ENCODE data around the gene GAB1. TPM values are rescaled to one million over a fixed set of nuclear protein-coding genes. Genes with fewer than 3 reads are reported as not detected.

GAB1 gene
- total and polyA plus RNA-seq, 5 experiments from 2014 or later = 0.63 to 1.1 TPM; not detected in 3

DNA sequence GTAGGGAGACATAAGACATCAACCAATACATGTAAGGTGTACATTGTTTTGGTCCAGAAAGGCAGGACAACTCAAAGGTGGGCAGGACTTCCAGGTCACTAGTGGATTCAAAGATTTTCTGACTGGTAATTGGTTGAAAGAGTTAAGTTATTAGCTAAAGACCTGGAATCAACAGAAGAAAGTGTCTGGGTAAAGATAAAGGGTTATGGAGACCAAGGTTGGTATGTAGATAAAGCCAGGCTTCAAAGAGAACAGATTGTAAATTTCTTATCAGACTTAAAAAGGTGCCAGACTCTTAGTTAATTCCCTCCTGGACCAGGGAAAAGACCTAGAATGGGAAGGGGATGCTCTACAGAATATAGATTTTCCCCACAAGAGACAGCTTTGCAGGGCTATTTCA is 28.3 kb upstream of the GAB1 start:
- no peak for DNase-seq

DNA sequence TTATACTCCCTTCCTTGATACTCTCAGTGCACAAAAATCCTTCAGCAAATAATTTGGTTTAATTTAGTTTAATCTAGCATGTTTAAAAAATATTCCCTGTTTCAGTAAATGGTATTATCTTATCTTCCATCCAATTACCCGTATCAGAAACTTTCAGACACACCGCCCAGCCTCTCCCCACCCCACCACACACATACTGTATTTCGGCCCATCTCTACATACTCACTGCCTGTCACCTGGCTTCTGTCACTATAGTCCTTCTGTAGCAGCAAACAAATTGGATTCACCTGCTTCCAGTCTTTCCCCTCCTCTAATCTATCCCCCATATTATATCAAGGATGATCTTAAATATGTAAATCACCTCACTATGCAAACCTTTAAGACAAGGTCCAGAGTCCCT is 24.8 kb upstream of the GAB1 start:
- no peak for ATAC-seq
- no peaks in the 10 kb centered on the region for H3K36me3 Mint-ChIP-seq
- no peaks in the 10 kb centered on the region for H3K9me3 Mint-ChIP-seq
- DNase-seq = no peak
- H3K27ac Mint-ChIP-seq = no peak overlapping the region
- no peaks in the 10 kb centered on the region for H3K4me1 Mint-ChIP-seq
- no peak overlapping the region for H3K4me3 Mint-ChIP-seq
- POLR2A ChIA-PET = no interaction called here
- peaks cover 1 to 11% (median 4%) of the 10 kb centered on the region in 5 donors for H3K27me3 Mint-ChIP-seq

More for the DNA sequence above, 28.3 kb upstream of the GAB1 start:
- Mint-ChIP-seq H3K27me3 (peaks cover 0 to 5% (median 0%) of the 10 kb centered on the region in 5 donors), H3K36me3 (no peaks in the 10 kb centered on the region), H3K4me3 (no peak overlapping the region), H3K27ac (no peak overlapping the region), H3K9me3 (no peaks in the 10 kb centered on the region), H3K4me1 (no peaks in the 10 kb centered on the region)
- no peak for ATAC-seq
- POLR2A ChIA-PET = no interaction called here

DNA sequence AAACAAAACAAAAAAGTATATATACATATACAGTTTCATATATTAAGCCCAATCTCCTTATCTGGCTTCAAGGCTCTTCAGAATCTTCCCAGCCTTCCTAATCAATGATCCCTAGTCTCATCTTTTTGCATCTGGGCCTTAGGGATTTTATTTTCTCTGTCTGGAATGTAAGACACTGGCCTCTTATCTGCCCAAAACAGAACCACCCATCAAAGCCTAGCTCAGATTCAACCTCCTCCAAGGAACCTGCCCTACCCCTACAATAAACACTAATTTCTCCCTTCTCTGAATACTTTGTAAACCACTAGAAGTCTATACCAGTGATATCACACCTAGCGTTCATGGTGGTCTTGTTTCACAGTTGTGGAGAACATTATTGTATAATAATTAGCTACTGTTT is 23.2 kb upstream of the GAB1 start:
- Mint-ChIP-seq H3K9me3 (no peaks in the 10 kb centered on the region), H3K27me3 (peaks cover 1 to 11% (median 4%) of the 10 kb centered on the region in 5 donors), H3K4me1 (no peaks in the 10 kb centered on the region), H3K4me3 (no peak overlapping the region), H3K36me3 (no peaks in the 10 kb centered on the region), H3K27ac (no peak overlapping the region)
- no peak for ATAC-seq
- no peak for DNase-seq
- POLR2A ChIA-PET = no interaction called here

DNA sequence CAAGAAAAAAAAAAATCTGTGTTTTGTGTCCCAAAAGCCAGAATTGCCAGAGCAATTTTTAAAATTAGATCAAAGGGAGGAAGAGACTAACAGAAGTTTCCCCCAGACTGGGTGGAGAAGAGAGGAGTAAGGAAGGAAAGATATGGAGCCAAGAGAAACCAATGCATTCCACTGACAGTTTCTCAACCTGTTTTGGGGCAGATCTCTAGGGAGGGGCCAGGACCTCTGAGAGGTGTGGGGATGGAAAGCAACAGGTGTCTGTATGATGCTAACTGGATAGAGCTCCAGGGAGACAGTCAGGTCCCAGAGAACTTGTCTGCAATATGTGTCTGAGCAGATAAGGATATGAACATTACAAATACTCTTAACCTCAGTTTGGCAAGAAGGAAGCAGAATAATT is 22.7 kb upstream of the GAB1 start:
- POLR2A ChIA-PET = no interaction called here
- no peaks in the 10 kb centered on the region for H3K4me1 Mint-ChIP-seq
- no peaks in the 10 kb centered on the region for H3K9me3 Mint-ChIP-seq
- no peak overlapping the region for H3K4me3 Mint-ChIP-seq
- ATAC-seq = no peak
- no peak for DNase-seq
- no peaks in the 10 kb centered on the region for H3K36me3 Mint-ChIP-seq
- H3K27me3 Mint-ChIP-seq = peaks cover 1 to 11% (median 4%) of the 10 kb centered on the region in 5 donors
- H3K27ac Mint-ChIP-seq = no peak overlapping the region

DNA sequence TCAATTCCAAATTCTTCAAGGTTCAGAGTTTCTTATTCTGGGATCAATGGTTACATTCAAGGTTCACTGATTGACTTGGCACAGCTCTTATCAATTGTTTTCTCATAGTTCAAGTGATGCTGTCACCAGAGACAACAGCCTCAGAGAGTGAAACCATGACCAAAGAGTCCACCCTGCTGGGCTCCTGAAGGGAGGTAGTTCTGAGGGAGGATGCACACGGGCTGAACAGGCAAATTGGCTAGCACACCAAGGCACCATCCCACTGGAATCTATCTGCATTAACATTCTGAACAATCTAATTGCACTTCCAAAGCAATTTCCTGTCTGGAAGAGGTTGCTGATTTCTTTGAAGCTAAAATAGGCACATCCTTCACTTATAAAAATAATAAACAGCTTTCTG is 16.6 kb upstream of the GAB1 start:
- Mint-ChIP-seq H3K4me1 (no peaks in the 10 kb centered on the region), H3K9me3 (no peaks in the 10 kb centered on the region)

DNA sequence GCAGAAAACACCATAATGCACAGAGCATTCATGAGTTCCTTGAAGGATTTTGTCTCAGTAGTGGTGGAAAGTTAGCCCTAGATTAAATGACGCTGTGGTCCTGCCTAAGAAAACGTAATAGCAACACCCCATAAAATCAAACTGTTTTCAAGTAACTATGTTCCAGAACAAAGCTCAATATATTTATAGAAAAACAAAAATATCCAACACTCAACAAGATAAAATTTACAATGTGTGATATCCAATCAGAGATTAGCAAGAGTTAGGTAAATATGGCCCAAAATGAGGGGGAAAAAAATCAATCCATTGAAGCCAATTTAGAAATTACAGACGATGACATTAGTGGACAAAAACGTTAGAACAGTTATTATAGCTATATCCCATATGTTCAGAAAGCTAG is 9.9 kb upstream of the GAB1 start:
- peaks cover 0 to 4% (median 0%) of the 10 kb centered on the region in 9 donors for H3K9me3 Mint-ChIP-seq
- POLR2A ChIA-PET = no interaction called here
- H3K27ac Mint-ChIP-seq = no peak overlapping the region
- DNase-seq = no peak
- no peak overlapping the region for H3K4me3 Mint-ChIP-seq
- no peak for ATAC-seq
- H3K27me3 Mint-ChIP-seq = peaks cover 0 to 13% (median 7%) of the 10 kb centered on the region in 5 donors
- H3K36me3 Mint-ChIP-seq = peaks cover 0 to 2% (median 0%) of the 10 kb centered on the region in 3 donors
- H3K4me1 Mint-ChIP-seq = no peaks in the 10 kb centered on the region

More for the DNA sequence above, 16.6 kb upstream of the GAB1 start:
- no peak overlapping the region for H3K4me3 Mint-ChIP-seq
- POLR2A ChIA-PET = no interaction called here
- peaks cover 0 to 3% (median 0%) of the 10 kb centered on the region in 5 donors for H3K27me3 Mint-ChIP-seq
- H3K27ac Mint-ChIP-seq = no peak overlapping the region
- H3K36me3 Mint-ChIP-seq = no peaks in the 10 kb centered on the region
- DNase-seq (no peak), ATAC-seq (no peak)

DNA sequence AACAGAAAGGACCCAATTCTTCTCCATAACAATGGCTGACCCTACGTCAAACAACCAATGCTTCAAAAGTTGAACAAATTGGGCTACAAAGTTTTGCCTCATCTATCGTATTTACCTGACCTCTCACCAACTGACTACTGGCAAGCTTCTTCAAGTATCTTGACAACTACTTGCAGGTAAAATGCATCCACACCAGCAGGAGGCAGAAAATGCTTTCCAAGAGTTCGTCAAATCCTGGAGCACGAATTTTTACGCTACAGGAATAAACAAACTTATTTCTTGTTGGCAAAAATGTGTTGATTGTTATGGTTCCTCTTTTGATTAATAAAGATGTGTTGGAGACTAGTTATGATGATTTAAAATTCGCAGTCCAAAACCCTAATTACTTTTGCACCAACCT is 6.7 kb upstream of the GAB1 start:
- H3K4me1 Mint-ChIP-seq = peaks cover 0 to 4% (median 0%) of the 10 kb centered on the region in 4 donors
- POLR2A ChIA-PET = no interaction called here
- ATAC-seq = no peak

DNA sequence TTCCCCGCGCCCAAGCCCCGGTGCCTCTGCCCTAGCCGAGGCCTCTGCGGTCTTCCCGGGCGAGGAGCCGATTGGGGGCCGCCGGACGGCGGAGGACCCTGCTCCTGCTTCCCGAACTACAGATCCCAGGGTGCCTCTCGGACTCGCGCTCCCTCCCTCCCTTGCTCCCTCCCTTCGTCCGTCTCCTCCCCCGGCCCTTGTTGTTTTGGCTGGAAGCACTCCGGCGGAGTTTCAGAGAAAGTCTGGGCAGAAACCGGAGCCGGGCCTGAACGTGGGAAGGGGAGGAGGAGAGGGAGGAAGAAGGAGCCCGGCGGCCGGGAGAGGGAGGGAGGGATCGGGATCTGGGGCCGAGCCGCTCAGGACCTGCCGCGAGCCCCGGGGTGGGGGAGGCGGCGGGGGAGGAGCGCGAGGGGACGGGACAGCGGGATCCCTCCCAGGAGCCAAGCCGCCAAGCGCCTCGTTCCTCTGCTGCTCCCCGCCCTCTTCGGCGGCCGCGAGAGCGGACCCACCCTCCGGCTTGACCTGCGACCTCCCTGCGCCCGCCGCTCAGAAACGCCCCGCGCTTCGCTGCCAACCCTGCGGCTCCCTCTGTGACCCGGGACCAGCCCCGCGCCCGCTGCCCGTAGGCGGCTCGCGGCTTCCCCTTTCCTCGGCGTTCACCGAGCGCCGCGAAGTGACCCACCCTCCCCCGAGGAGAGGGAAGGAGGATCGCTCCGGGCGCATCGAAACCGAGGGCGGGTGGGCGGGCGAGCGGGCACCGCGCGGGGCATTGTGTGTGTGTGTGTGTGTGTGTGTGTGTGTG is 496 bp upstream of the GAB1 start:
- no peaks in the 10 kb centered on the region for H3K9me3 Mint-ChIP-seq
- DNase-seq (peak in 1 of 10 donors; percentile 36), ATAC-seq (peak; percentile 39 to 64)
- no peaks in the 10 kb centered on the region for H3K36me3 Mint-ChIP-seq
- H3K4me3 Mint-ChIP-seq = peak overlapping the region; percentile 61 to 95 (median 80)
- H3K4me1 Mint-ChIP-seq = peaks cover 4 to 27% (median 9%) of the 10 kb centered on the region in 4 donors
- peaks cover 29 to 61% (median 34%) of the 10 kb centered on the region in 5 donors for H3K27me3 Mint-ChIP-seq
- H3K27ac Mint-ChIP-seq = no peak overlapping the region
- POLR2A ChIA-PET = no interaction called here

More for the DNA sequence above, 6.7 kb upstream of the GAB1 start:
- Mint-ChIP-seq H3K36me3 (peaks cover 0 to 2% (median 0%) of the 10 kb centered on the region in 3 donors), H3K4me3 (no peak overlapping the region), H3K27me3 (peaks cover 11 to 25% (median 15%) of the 10 kb centered on the region in 5 donors), H3K9me3 (peaks cover 0 to 4% (median 0%) of the 10 kb centered on the region in 9 donors), H3K27ac (no peak overlapping the region)
- DNase-seq = no peak

DNA sequence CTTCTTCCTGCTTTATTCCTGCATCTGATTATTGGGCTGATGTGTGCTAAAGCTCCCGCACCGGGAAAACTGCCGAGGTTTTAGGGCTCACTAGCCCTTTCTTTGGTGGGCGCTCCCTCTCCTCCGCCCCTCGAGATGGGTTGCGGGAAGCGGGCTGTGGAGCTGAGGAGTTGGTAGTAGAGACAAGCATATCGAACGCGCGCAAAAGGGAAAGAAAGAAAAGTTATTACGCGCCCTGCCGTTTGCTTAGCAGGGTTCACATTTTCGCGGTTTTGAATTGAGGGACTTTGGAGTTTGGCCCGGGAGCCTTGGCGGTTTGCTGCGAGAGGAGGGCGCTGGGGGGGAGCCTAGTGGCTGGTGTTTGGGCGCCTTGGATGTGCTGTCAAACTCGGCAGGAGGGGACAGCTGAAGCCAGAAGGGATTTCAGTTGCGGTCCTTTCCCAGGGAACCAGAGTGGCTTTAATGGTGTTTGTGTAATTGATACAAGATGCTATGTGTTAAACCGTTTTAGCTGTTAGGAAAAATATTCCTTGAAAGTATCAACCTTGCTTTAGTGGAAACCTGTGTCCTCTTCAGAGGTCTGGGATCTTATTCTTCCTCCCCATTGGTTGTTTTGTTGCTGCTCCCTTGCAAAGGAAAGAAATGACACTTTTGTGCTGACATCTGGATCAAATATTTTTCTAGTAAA is 1.1 kb downstream of the GAB1 start:
- no peak for ATAC-seq
- H3K9me3 Mint-ChIP-seq = no peaks in the 10 kb centered on the region
- H3K4me1 Mint-ChIP-seq = peaks cover 4 to 27% (median 9%) of the 10 kb centered on the region in 4 donors
- H3K27me3 Mint-ChIP-seq = peaks cover 29 to 59% (median 35%) of the 10 kb centered on the region in 5 donors
- H3K27ac Mint-ChIP-seq = peak overlapping the region in 2 of 10 donors; percentile 24 to 34
- peak overlapping the region; percentile 61 to 95 (median 86) for H3K4me3 Mint-ChIP-seq
- no peak for DNase-seq
- no peaks in the 10 kb centered on the region for H3K36me3 Mint-ChIP-seq
- POLR2A ChIA-PET = no interaction called here

DNA sequence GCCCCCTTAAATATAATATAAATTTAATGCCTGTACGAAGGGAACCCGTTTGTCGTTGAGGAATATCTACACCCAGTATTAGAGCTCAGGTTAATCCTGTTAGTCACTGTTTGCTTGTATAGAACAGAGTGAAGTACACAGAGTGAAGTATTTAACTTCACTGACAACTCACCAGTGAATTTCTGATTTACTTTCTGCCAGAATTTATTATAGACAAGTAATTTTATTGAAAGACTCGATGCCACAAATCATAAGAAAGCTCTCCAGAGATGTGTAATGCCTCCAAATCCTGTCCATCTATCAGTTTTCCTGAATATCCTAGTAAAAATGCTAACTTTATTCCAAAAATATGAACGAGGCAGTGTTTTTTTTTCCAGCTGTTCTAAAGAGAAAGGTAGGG is 1.6 kb downstream of the GAB1 start:
- Mint-ChIP-seq H3K27ac (peak overlapping the region in 1 of 10 donors; percentile 34), H3K27me3 (peaks cover 28 to 59% (median 37%) of the 10 kb centered on the region in 5 donors), H3K4me3 (peak overlapping the region in 3 of 10 donors; percentile 11 to 95 (median 61)), H3K36me3 (no peaks in the 10 kb centered on the region), H3K9me3 (no peaks in the 10 kb centered on the region), H3K4me1 (peaks cover 4 to 27% (median 9%) of the 10 kb centered on the region in 4 donors)
- ATAC-seq (no peak), DNase-seq (no peak)
- POLR2A ChIA-PET = no interaction called here

DNA sequence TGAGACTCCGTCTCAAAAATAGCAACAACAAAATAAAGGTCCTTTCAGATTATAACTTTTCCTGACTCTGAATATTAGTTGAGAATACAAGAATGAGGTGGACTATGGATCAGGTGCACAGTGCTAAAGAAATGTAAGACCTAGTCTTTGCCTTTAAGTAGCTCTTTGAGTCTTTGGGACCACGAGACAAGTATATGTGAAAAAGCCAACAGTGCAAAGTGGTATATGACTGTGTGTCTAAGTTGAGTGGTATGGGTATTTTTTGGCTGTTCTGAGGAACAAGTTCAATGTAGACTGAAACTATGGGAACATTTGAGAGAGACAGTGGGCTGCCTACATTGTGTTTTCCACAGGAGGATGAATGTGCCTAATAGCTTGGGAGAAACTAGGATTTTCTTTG is 2.8 kb downstream of the GAB1 start:
- H3K4me1 Mint-ChIP-seq = peaks cover 4 to 27% (median 9%) of the 10 kb centered on the region in 4 donors
- H3K4me3 Mint-ChIP-seq = no peak overlapping the region
- DNase-seq (no peak), ATAC-seq (no peak)
- H3K27ac Mint-ChIP-seq = no peak overlapping the region
- no peaks in the 10 kb centered on the region for H3K36me3 Mint-ChIP-seq
- peaks cover 28 to 59% (median 39%) of the 10 kb centered on the region in 5 donors for H3K27me3 Mint-ChIP-seq
- H3K9me3 Mint-ChIP-seq = no peaks in the 10 kb centered on the region
- POLR2A ChIA-PET = no interaction called here

DNA sequence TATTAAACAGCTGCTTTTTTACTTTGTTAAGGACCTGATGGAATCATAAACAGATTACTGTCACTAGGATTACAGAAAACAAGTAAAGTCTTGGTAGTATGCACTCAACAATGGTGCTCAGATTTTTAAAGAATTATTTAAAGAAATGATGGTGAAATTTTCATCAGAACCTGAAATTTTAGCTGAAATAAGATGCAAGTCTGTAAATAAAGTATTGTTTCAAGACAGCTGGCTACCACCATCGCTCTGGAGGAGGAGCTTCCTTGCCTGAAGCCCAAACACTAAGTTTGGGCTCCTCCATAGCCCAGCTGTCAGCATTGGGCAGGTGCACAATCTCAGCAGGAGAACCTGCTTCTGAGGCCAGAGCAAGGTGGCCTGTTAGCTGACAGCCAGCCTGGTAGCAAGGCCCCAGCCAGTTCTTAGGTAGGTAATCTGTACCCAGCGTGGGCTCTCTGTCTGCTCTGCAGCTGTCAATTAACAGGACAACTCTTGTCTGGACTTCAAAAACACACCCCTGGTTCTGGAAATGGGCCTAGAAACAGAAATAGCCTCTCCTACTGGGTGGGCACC is 4.6 kb downstream of the GAB1 start:
- Mint-ChIP-seq H3K4me1 (peaks cover 4 to 18% (median 8%) of the 10 kb centered on the region in 4 donors), H3K27ac (no peak overlapping the region), H3K9me3 (no peaks in the 10 kb centered on the region), H3K4me3 (no peak overlapping the region), H3K36me3 (no peaks in the 10 kb centered on the region), H3K27me3 (peaks cover 23 to 46% (median 34%) of the 10 kb centered on the region in 5 donors)
- DNase-seq = no peak
- no peak for ATAC-seq
- POLR2A ChIA-PET = no interaction called here

DNA sequence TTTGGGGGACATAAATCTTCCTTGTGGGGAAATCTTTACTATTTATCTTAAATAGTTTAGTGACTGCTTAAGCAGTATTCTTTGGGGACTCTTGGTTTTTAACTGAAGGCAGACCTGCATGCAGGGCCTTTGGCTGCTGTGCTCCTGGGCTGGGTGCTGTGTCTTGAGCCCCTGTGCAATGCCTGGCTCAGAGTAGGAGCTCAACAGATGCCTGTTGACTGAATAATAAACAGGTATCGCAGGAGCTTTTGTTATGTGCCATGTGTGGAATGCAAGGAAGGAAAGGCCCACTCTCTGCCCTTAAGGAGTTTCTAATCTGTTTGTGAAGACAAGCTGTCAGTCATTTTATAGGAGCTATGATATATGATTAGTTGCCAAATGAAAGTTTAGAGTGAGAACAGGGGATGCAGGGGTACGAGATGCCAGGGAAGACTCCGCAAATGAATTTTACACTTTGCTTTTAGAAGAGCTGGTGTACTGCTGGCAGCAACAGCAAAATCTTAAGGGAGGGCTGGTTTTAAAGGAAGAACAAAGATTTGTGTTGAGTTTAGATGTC is 6.7 kb downstream of the GAB1 start:
- peaks cover 0 to 16% (median 0%) of the 10 kb centered on the region in 4 donors for H3K4me1 Mint-ChIP-seq
- no peak overlapping the region for H3K4me3 Mint-ChIP-seq
- DNase-seq (no peak), ATAC-seq (no peak)
- H3K27ac Mint-ChIP-seq = no peak overlapping the region
- POLR2A ChIA-PET = no interaction called here
- H3K9me3 Mint-ChIP-seq = no peaks in the 10 kb centered on the region
- no peaks in the 10 kb centered on the region for H3K36me3 Mint-ChIP-seq
- peaks cover 17 to 33% (median 26%) of the 10 kb centered on the region in 5 donors for H3K27me3 Mint-ChIP-seq

Data from naive thymus-derived CD8-positive, alpha-beta T cell (primary cell).